MM.1S (cell line): ENCODE measurements around the gene DDX23.

Experiments used
- DNase-seq: peaks from one replicate; pipeline ENCODE4 v3.0.0-alpha.2; 2015
- H2AFZ ChIP-seq: fragments of 300-600 bp; sonication (generic); 2 replicates; pipeline ENCODE4 v1.6.0; 2016; ENCODE audit warnings: antibody characterized with exemption, low read length
- H3F3A ChIP-seq: fragments of 300-600 bp; sonication (generic); 2 replicates; pipeline ENCODE4 v1.6.1; 2016; ENCODE audit warnings: mild to moderate bottlenecking, antibody characterized with exemption, low read length, moderate library complexity, mixed read lengths; ENCODE audit not compliant: insufficient read depth
- H3K27ac ChIP-seq: fragments of 300-600 bp; sonication (generic); 2 replicates; pipeline ENCODE4 v1.5.1; 2016; ENCODE audit warnings: mild to moderate bottlenecking, low read length
- H3K27me3 ChIP-seq: fragments of 300-600 bp; sonication (generic); replicated peaks from 2 replicates; pipeline ENCODE4 v1.6.0; 2016; ENCODE audit warnings: low read length; ENCODE audit not compliant: insufficient read depth
- H3K36me3 ChIP-seq: fragments of 300-600 bp; sonication (generic); replicated peaks from 2 replicates; pipeline ENCODE4 v1.6.1; 2016; ENCODE audit warnings: mild to moderate bottlenecking, low read length, mixed read lengths; ENCODE audit not compliant: insufficient read depth
- H3K4me1 ChIP-seq: fragments of 300-600 bp; sonication (generic); 2 replicates; pipeline ENCODE4 v1.6.1; 2016; ENCODE audit warnings: low read length, mixed read lengths
- H3K4me2 ChIP-seq: fragments of 300-600 bp; sonication (generic); 2 replicates; pipeline ENCODE4 v1.6.0; 2016; ENCODE audit warnings: low read depth, low read length
- H3K4me3 ChIP-seq: fragments of 300-600 bp; sonication (generic); 2 replicates; pipeline ENCODE4 v1.5.1; 2016; ENCODE audit warnings: low read length, mixed read lengths
- H3K79me2 ChIP-seq: fragments of 300-600 bp; sonication (generic); 2 replicates; pipeline ENCODE4 v1.6.1; 2016; ENCODE audit warnings: mixed run types, low read length, mixed read lengths
- H3K9ac ChIP-seq: fragments of 300-600 bp; sonication (generic); 2 replicates; pipeline ENCODE4 v1.6.1; 2016; ENCODE audit warnings: low read length, mixed read lengths
- H3K9me2 ChIP-seq: fragments of 300-600 bp; sonication (generic); replicated peaks from 2 replicates; pipeline ENCODE4 v1.6.1; 2016; ENCODE audit warnings: mild to moderate bottlenecking, low read length, mixed read lengths; ENCODE audit not compliant: insufficient read depth
- H3K9me3 ChIP-seq: fragments of 300-600 bp; sonication (generic); replicated peaks from 2 replicates; pipeline ENCODE4 v1.6.1; 2016; ENCODE audit warnings: mild to moderate bottlenecking, low read length, mixed read lengths; ENCODE audit not compliant: insufficient read depth
- H4K20me1 ChIP-seq: fragments of 300-600 bp; sonication (generic); 2 replicates; pipeline ENCODE4 v1.6.1; 2016; ENCODE audit warnings: mild to moderate bottlenecking, low read length, moderate library complexity, mixed read lengths; ENCODE audit not compliant: insufficient read depth
- EZH2 ChIP-seq: fragments of 300-600 bp; sonication (generic); optimal IDR thresholded peaks from 2 replicates; pipeline ENCODE3; 2017; ENCODE audit warnings: low read depth, mild to moderate bottlenecking, antibody characterized with exemption, low read length, mixed read lengths
- EZH2phosphoT487 ChIP-seq: fragments of 300-600 bp; sonication (generic); IDR thresholded peaks from 2 replicates; pipeline ENCODE4 v1.6.1; 2018; ENCODE audit warnings: antibody characterized with exemption, low read length
- TF ChIP-seq, protein P1 (sequence below): fragments of 300-600 bp; sonication (generic); IDR thresholded peaks from 2 replicates; pipeline ENCODE4 v1.5.1; 2016; ENCODE audit warnings: antibody characterized with exemption, low read length, mixed read lengths

DDX23 gene

DNA sequence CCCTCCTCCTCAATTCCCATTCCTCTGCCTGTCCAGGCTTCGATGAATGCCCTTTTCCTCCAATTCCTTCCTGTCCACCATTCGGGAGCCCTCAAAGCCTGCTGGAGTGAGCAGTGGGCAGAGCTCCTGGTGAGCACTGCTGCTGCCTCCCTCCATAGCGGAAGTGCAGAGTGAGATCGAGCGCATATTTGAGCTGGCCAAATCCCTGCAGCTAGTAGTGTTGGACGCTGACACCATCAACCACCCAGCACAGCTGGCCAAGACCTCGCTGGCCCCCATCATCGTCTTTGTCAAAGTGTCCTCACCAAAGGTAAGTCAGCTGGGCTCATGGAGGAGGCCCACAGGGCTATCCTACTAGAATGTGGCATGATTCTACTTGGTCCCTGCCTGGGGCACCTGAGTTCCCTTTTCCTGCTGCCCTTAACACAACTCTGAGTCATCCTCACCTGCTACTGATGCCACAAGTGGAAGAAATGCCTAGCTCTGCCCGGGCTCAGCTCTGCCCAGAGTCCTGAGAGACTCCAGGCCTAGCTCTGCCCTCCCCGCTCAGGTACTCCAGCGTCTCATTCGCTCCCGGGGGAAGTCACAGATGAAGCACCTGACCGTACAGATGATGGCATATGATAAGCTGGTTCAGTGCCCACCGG lies 25.6 kb downstream of the DDX23 start:
- Histone ChIP-seq H3K36me3 (peaks cover 8% of the 10 kb centered on the region; the same call in 1 of the 2 replicates), H4K20me1 (no peaks in the 10 kb centered on the region), H3K9ac (no peak overlapping the region), H3K9me2 (no peaks in the 10 kb centered on the region), H2AFZ (no peak overlapping the region), H3F3A (peaks cover 4% of the 10 kb centered on the region; the same call in 1 of the 2 replicates), H3K4me3 (no peak overlapping the region), H3K27ac (no peak overlapping the region), H3K4me2 (no peak overlapping the region), H3K27me3 (no peaks in the 10 kb centered on the region), H3K4me1 (peaks cover 17% of the 10 kb centered on the region), H3K79me2 (no peaks in the 10 kb centered on the region), H3K9me3 (no peaks in the 10 kb centered on the region)
- TF ChIP-seq EZH2phosphoT487, result no peak
- TF ChIP-seq EZH2, result no peak
- TF ChIP-seq, protein P1, sequence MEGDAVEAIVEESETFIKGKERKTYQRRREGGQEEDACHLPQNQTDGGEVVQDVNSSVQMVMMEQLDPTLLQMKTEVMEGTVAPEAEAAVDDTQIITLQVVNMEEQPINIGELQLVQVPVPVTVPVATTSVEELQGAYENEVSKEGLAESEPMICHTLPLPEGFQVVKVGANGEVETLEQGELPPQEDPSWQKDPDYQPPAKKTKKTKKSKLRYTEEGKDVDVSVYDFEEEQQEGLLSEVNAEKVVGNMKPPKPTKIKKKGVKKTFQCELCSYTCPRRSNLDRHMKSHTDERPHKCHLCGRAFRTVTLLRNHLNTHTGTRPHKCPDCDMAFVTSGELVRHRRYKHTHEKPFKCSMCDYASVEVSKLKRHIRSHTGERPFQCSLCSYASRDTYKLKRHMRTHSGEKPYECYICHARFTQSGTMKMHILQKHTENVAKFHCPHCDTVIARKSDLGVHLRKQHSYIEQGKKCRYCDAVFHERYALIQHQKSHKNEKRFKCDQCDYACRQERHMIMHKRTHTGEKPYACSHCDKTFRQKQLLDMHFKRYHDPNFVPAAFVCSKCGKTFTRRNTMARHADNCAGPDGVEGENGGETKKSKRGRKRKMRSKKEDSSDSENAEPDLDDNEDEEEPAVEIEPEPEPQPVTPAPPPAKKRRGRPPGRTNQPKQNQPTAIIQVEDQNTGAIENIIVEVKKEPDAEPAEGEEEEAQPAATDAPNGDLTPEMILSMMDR, result no peak
- DNase-seq, result no peak

DNA sequence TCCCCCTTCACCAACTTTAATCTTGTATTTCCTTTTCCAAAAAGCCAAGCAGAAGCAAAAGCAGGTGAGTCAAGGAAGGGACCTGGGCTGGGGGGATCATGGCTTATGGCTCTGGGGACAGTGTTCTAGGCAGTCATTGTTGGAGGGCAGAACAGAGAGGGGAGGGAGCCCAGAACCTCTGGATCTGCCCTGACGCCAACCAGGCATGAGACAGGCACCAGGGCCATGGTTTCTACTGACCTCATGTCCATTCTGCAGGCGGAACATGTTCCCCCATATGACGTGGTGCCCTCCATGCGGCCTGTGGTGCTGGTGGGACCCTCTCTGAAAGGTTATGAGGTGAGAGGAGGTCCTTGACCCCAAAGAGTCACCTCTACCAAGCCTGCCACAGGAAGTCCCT lies 27.1 kb downstream of the DDX23 start:
- Histone ChIP-seq H3K27me3 (no peaks in the 10 kb centered on the region), H3K4me2 (peak overlapping the region; percentile 48; the same call in 1 of the 2 replicates), H3K9me2 (no peaks in the 10 kb centered on the region), H3K36me3 (no peaks in the 10 kb centered on the region; the same call in 1 of the 2 replicates), H3K4me3 (no peak overlapping the region), H3K27ac (peak overlapping the region; percentile 46; the same call in 1 of the 2 replicates), H4K20me1 (no peaks in the 10 kb centered on the region), H3K9ac (no peak overlapping the region), H3K9me3 (no peaks in the 10 kb centered on the region), H2AFZ (no peak overlapping the region), H3K79me2 (no peaks in the 10 kb centered on the region), H3K4me1 (peaks cover 17% of the 10 kb centered on the region), H3F3A (peaks cover 4% of the 10 kb centered on the region; the same call in 1 of the 2 replicates)
- no peak for DNase-seq
- TF ChIP-seq EZH2phosphoT487 (no peak), EZH2 (no peak)
- TF ChIP-seq, protein P1, result no peak

DNA sequence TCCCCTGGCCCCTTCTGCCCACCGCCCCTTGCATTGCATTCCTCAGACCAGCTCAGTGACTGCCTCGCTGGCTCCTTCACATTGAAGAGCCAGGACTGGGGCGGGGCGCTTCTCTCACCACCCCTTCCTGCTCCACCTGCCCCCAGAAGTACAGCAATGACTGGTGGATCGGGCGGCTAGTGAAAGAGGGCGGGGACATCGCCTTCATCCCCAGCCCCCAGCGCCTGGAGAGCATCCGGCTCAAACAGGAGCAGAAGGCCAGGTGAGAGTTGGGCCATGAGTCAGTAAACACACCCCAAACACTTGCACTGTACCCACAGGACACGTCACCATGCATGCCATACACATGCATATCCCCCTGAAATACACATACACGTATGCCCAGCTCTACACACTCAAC lies 27.9 kb downstream of the DDX23 start:
- no peak overlapping the region; the same call in 1 of the 2 replicates for H3K9ac ChIP-seq
- peaks cover 17% of the 10 kb centered on the region for H3K4me1 ChIP-seq
- H3K9me3 ChIP-seq, result no peaks in the 10 kb centered on the region
- H2AFZ ChIP-seq, result peak overlapping the region; percentile 35; the same call in 1 of the 2 replicates
- H3K27me3 ChIP-seq, result no peaks in the 10 kb centered on the region
- H3F3A ChIP-seq, result peaks cover 4% of the 10 kb centered on the region; the same call in 1 of the 2 replicates
- peak overlapping the region; percentile 48 for H3K4me2 ChIP-seq
- peak overlapping the region; percentile 46; the same call in 1 of the 2 replicates for H3K27ac ChIP-seq
- H3K36me3 ChIP-seq, result no peaks in the 10 kb centered on the region
- peak; percentile 89 for DNase-seq
- H3K4me3 ChIP-seq, result 0 out of 2 replicates have a peak overlapping the region, but pooled peaks have one; percentile 1
- no peaks in the 10 kb centered on the region for H4K20me1 ChIP-seq
- no peaks in the 10 kb centered on the region for H3K9me2 ChIP-seq
- no peaks in the 10 kb centered on the region for H3K79me2 ChIP-seq
- TF ChIP-seq EZH2phosphoT487, result no peak
- TF ChIP-seq EZH2, result no peak
- TF ChIP-seq, protein P1, result no peak
